B cell (primary cell): ENCODE data around the gene KLHL2. TPM values are rescaled to one million over a fixed set of nuclear protein-coding genes. Genes with fewer than 3 reads are reported as not detected.

Experiments used
- ATAC-seq: fragments of 200-7000 bp; cut with Tn5 transposase; one replicate; pipeline ENCODE4 v1.10.0; 2021; ENCODE audit warnings: low read depth, mild to moderate bottlenecking, moderate number of reproducible peaks, moderate library complexity
- CTCF ChIA-PET: fragments of 350-600 bp; sonication (Branson Sonifier 250); formaldehyde crosslinking; loops from one replicate; lab custom pipeline; 2021; ENCODE audit warnings: antibody characterized with exemption, inconsistent platforms; lab: Charles Lee
- POLR2A ChIA-PET: fragments of 350-600 bp; sonication (Branson Sonifier 250); formaldehyde crosslinking; loops from one replicate; lab custom pipeline; 2021; ENCODE audit warnings: antibody characterized with exemption; lab: Charles Lee
- DNase-seq: peaks from one replicate; pipeline ENCODE4 v3.0.0; 2013
- H2AFZ ChIP-seq: 2 replicates; pipeline ENCODE4 v1.6.1; 2012; ENCODE audit warnings: mild to moderate bottlenecking, low read depth, low read length; ENCODE audit not compliant: insufficient read depth, poor library complexity, severe bottlenecking
- H3K27ac ChIP-seq, 2 donors: 1 replicate in 1 of 2; 2 replicates in 1 of 2; pipeline ENCODE4 v1.5.1; 2012 to 2013; ENCODE audit warnings: low read length in 2 of 2, mild to moderate bottlenecking in 2 of 2, moderate library complexity in 1 of 2
- H3K27me3 ChIP-seq, 4 experiments: fragments of 200-600 bp in 1 of 4; sonication (generic) in 1 of 4; replicated peaks in 1 of 4; 1 replicate in 2 of 4; 2 replicates in 2 of 4; pipeline versions ENCODE4 v1.6.1 to v1.7.0; 2013 to 2016; ENCODE audit warnings: low read length in 3 of 4, mild to moderate bottlenecking in 2 of 4, mixed read lengths in 1 of 4, moderate library complexity in 1 of 4; ENCODE audit not compliant: insufficient read depth in 4 of 4, control insufficient read depth in 3 of 4; ENCODE audit errors: control extremely low read depth in 1 of 4
- H3K36me3 ChIP-seq, 2 experiments: replicated peaks in 1 of 2; 1 replicate in 1 of 2; 2 replicates in 1 of 2; pipeline versions ENCODE4 v1.6.1 to v1.7.1; 2013; ENCODE audit warnings: low read length in 1 of 2; ENCODE audit not compliant: insufficient read depth in 2 of 2, control insufficient read depth in 1 of 2; ENCODE audit errors: control extremely low read depth in 1 of 2, extremely low read depth in 1 of 2
- H3K4me1 ChIP-seq, 2 donors: fragments of 200-600 bp in 1 of 2; sonication (generic) in 1 of 2; 1 replicate in 1 of 2; 2 replicates in 1 of 2; pipeline versions ENCODE4 v1.5.1 to v1.6.1; 2013 to 2017; ENCODE audit warnings: low read length in 2 of 2; ENCODE audit not compliant: control insufficient read depth in 2 of 2, insufficient read depth in 2 of 2
- H3K4me2 ChIP-seq: replicated peaks from 2 replicates; pipeline ENCODE3; 2012; ENCODE audit warnings: mild to moderate bottlenecking, low read depth, low read length; ENCODE audit not compliant: poor library complexity, severe bottlenecking
- H3K4me3 ChIP-seq, 5 experiments: fragments of 200-600 bp in 1 of 5; sonication (generic) in 1 of 5; 1 replicate in 3 of 5; 2 replicates in 2 of 5; pipeline versions ENCODE4 v1.5.1 to v1.7.0; 2011 to 2016; ENCODE audit warnings: low read length in 4 of 5, mild to moderate bottlenecking in 4 of 5, low read depth in 2 of 5, control low read depth in 1 of 5, moderate library complexity in 1 of 5; ENCODE audit not compliant: insufficient read depth in 1 of 5; ENCODE audit errors: control extremely low read depth in 1 of 5, extremely low read depth in 1 of 5
- H3K79me2 ChIP-seq: fragments of 200-600 bp; sonication (generic); one replicate; pipeline ENCODE4 v1.6.0; 2016; ENCODE audit warnings: low read length; ENCODE audit not compliant: control insufficient read depth, insufficient read depth
- H3K9ac ChIP-seq: fragments of 200-600 bp; sonication (generic); 2 replicates; pipeline ENCODE4 v1.6.1; 2017; ENCODE audit warnings: mild to moderate bottlenecking, low read length, moderate library complexity
- H3K9me3 ChIP-seq, 3 donors: one replicate each; pipeline versions ENCODE4 v1.6.1 to v1.7.1; 2013; ENCODE audit warnings: low read length in 2 of 3; ENCODE audit not compliant: control insufficient read depth in 2 of 3, insufficient read depth in 1 of 3; ENCODE audit errors: control extremely low read depth in 1 of 3
- H4K20me1 ChIP-seq: 2 replicates; pipeline ENCODE4 v1.6.0; 2012; ENCODE audit warnings: mild to moderate bottlenecking, low read length; ENCODE audit not compliant: insufficient read depth, control insufficient read depth, poor library complexity, severe bottlenecking
- H3K27ac Mint-ChIP-seq: one replicate; pipeline ENCODE4 v1.8.0; 2021; ENCODE audit warnings: mixed read lengths
- H3K27me3 Mint-ChIP-seq: one replicate; pipeline ENCODE4 v1.8.0; 2021; ENCODE audit warnings: mixed read lengths
- H3K4me1 Mint-ChIP-seq: one replicate; pipeline ENCODE4 v1.8.0; 2021; ENCODE audit warnings: mixed read lengths
- H3K4me3 Mint-ChIP-seq: one replicate; pipeline ENCODE4 v1.8.0; 2021; ENCODE audit warnings: mixed read lengths
- H3K9me3 Mint-ChIP-seq: one replicate; pipeline ENCODE4 v1.8.0; 2022; ENCODE audit warnings: mixed read lengths; ENCODE audit not compliant: insufficient read depth
- CTCF ChIP-seq: fragments of 200-600 bp; IDR thresholded peaks from one replicate; pipeline ENCODE4 v1.8.0; 2022; ENCODE audit warnings: antibody characterized with exemption, mild to moderate bottlenecking
- EZH2 ChIP-seq: IDR thresholded peaks from 2 replicates; pipeline ENCODE4 v1.6.1; 2012; ENCODE audit warnings: borderline replicate concordance, low read depth, mild to moderate bottlenecking, moderate library complexity, low read length; ENCODE audit not compliant: insufficient read depth, poor library complexity, severe bottlenecking
- WGBS: methylation state at CpG from one replicate; pipeline ENCODE4 v1.1.5; 2013; ENCODE audit warnings: missing lambda C conversion rate; ENCODE audit not compliant: insufficient coverage; 5-methylcytosine and 5-hydroxymethylcytosine counted together
- intact Hi-C: fragments of 100-400 bp; cut with micrococcal nuclease; formaldehyde crosslinking; loops from one replicate; pipeline ENCODE4 v1.10.0; 2022
- polyA plus RNA-seq: library from polyadenylated mRNA; depleted of rRNA; stranded (reverse); fragments of >200 nt; gene quantifications from 2 replicates; pipeline ENCODE4 v1.2.3, GENCODE V29; 2012
- small RNA-seq: library from RNA; depleted of rRNA; stranded (forward); fragments of <200 nt; gene quantifications from one replicate; pipeline ENCODE3, GENCODE V24; 2012; ENCODE audit warnings: low replicate concordance, low read depth; ENCODE audit not compliant: insufficient read length
- total RNA-seq, 2 donors: library from RNA; stranded (reverse); fragments of 120-200 nt in 1 of 2; gene quantifications; 1 replicate in 1 of 2; 2 replicates in 1 of 2; pipeline versions ENCODE4 v1.2.3 to v1.2.4, GENCODE V29; 2013 to 2022

Gene KLHL2
- total and polyA plus RNA-seq, 2 donors (not counting 1 experiment from before 2014, with no cell fraction given): 7.8 to 77.5 TPM

GRCh38 chr4:165369522-165369921 lies 162.2 kb downstream of the KLHL2 start:
- ChIA-PET POLR2A (no interaction called here), CTCF (no interaction called here)
- no peak overlapping the region for H3K9ac ChIP-seq
- intact Hi-C loops: no loop called here
- no peaks in the 10 kb centered on the region for H3K36me3 ChIP-seq
- DNase-seq (no peak), ATAC-seq (no peak)
- H3K27me3 Mint-ChIP-seq: peaks cover 11% of the 10 kb centered on the region
- no peak overlapping the region for H3K27ac ChIP-seq
- no peaks in the 10 kb centered on the region for H4K20me1 ChIP-seq
- no peaks in the 10 kb centered on the region for H3K79me2 ChIP-seq
- H3K9me3 ChIP-seq: peaks cover 0 to 4% (median 0%) of the 10 kb centered on the region in 3 donors
- H3K27ac Mint-ChIP-seq: no peak overlapping the region
- no peaks in the 10 kb centered on the region for H3K4me1 ChIP-seq
- no peak overlapping the region for H2AFZ ChIP-seq
- H3K4me1 Mint-ChIP-seq: no peaks in the 10 kb centered on the region
- H3K4me2 ChIP-seq: no peak overlapping the region
- 89% methylated on average over 3 of the region's 5 CpGs for WGBS
- no peak overlapping the region for H3K4me3 Mint-ChIP-seq
- no peaks in the 10 kb centered on the region for H3K9me3 Mint-ChIP-seq
- H3K27me3 ChIP-seq: peaks cover 0 to 4% (median 0%) of the 10 kb centered on the region in 4 experiments
- TF ChIP-seq CTCF: no peak
- TF ChIP-seq EZH2: no peak
- no peak overlapping the region for H3K4me3 ChIP-seq

GRCh38 chr4:165370530-165370929 lies 163.2 kb downstream of the KLHL2 start:
- CTCF ChIA-PET: no interaction called here
- intact Hi-C loops: no loop called here
- H3K4me1 Mint-ChIP-seq: no peaks in the 10 kb centered on the region

More at GRCh38 chr4:165370530-165370929, 163.2 kb downstream of the KLHL2 start:
- Mint-ChIP-seq H3K27me3 (peaks cover 20% of the 10 kb centered on the region), H3K9me3 (no peaks in the 10 kb centered on the region), H3K4me3 (no peak overlapping the region), H3K27ac (no peak overlapping the region)
- H3K4me1 ChIP-seq: no peaks in the 10 kb centered on the region
- H3K79me2 ChIP-seq: no peaks in the 10 kb centered on the region
- no peak overlapping the region for H3K9ac ChIP-seq
- POLR2A ChIA-PET: no interaction called here
- ATAC-seq (no peak), DNase-seq (no peak)
- no CpG with 5 or more reads among the region's 1 CpG for WGBS
- no peaks in the 10 kb centered on the region for H3K36me3 ChIP-seq
- H3K27ac ChIP-seq: no peak overlapping the region
- peaks cover 0 to 4% (median 0%) of the 10 kb centered on the region in 3 donors for H3K9me3 ChIP-seq
- no peak for TF ChIP-seq CTCF
- TF ChIP-seq EZH2: no peak
- peaks cover 0 to 6% (median 2%) of the 10 kb centered on the region in 4 experiments for H3K27me3 ChIP-seq
- no peak overlapping the region for H2AFZ ChIP-seq
- no peak overlapping the region for H3K4me3 ChIP-seq
- no peaks in the 10 kb centered on the region for H4K20me1 ChIP-seq
- no peak overlapping the region for H3K4me2 ChIP-seq

Small RNA genes lying within 50 kb of the gene (small RNA-seq; reads per million reads assigned to genes)
- not detected for gene RNU4-87P

Other genes with a start within 250 kb of the KLHL2 start
- 2.2 and 2.3 TPM in 2 replicates for gene TRIM61, start 229.9 kb upstream of the KLHL2 start, total RNA-seq
- 0.16 and 0.42 TPM in 2 replicates for gene TRIM61, start 229.9 kb upstream of the KLHL2 start, polyA plus RNA-seq
- not detected in 2 replicates for gene TRIM60, start 175.6 kb upstream of the KLHL2 start, total RNA-seq
- not detected in 2 replicates for gene TRIM60, start 175.6 kb upstream of the KLHL2 start, polyA plus RNA-seq
- not detected in 2 replicates for gene TRIM75, start 153.7 kb upstream of the KLHL2 start, total RNA-seq
- gene TRIM75, start 153.7 kb upstream of the KLHL2 start, polyA plus RNA-seq: not detected in 2 replicates
- gene TMEM192, start 94.7 kb upstream of the KLHL2 start, total RNA-seq: 13.3 and 14.3 TPM in 2 replicates
- gene TMEM192, start 94.7 kb upstream of the KLHL2 start, polyA plus RNA-seq: 7.7 and 9.3 TPM in 2 replicates
- 30.8 and 34.6 TPM in 2 replicates for gene MSMO1, start 120.1 kb downstream of the KLHL2 start, total RNA-seq
- gene MSMO1, start 120.1 kb downstream of the KLHL2 start, polyA plus RNA-seq: 7.3 and 17.0 TPM in 2 replicates
- not detected in 2 replicates for gene CPE, start 171.4 kb downstream of the KLHL2 start, total RNA-seq
- gene CPE, start 171.4 kb downstream of the KLHL2 start, polyA plus RNA-seq: not detected in 2 replicates